Activated B cell treated with CpG ODN at 0.5 μM for 24 hours (primary cell): ENCODE results near the gene RNF130. TPM values are rescaled to one million over a fixed set of nuclear protein-coding genes. Genes with fewer than 3 reads are reported as not detected.

ENCODE experiments used
- ATAC-seq: fragments of 200-7000 bp; cut with Tn5 transposase; one replicate; pipeline ENCODE4 v1.10.0; 2021; ENCODE audit warnings: low read depth, mild to moderate bottlenecking, moderate library complexity
- CTCF ChIA-PET: fragments of 350-600 bp; sonication (Branson Sonifier 250); formaldehyde crosslinking; loops from one replicate; lab custom pipeline; 2021; ENCODE audit warnings: antibody characterized with exemption; lab: Charles Lee
- POLR2A ChIA-PET: fragments of 350-600 bp; sonication (Branson Sonifier 250); formaldehyde crosslinking; loops from one replicate; lab custom pipeline; 2021; ENCODE audit warnings: antibody characterized with exemption; lab: Charles Lee
- DNase-seq: peaks from one replicate; pipeline ENCODE4 v3.0.0; 2022
- H3K27ac Mint-ChIP-seq: one replicate; pipeline ENCODE4 v1.8.0; 2020; ENCODE audit warnings: mixed read lengths
- H3K27me3 Mint-ChIP-seq: one replicate; pipeline ENCODE4 v1.8.0; 2021; ENCODE audit warnings: mixed read lengths
- H3K36me3 Mint-ChIP-seq: one replicate; pipeline ENCODE4 v1.8.0; 2021; ENCODE audit warnings: low read depth, mixed read lengths
- H3K4me1 Mint-ChIP-seq: one replicate; pipeline ENCODE4 v1.8.0; 2021; ENCODE audit warnings: mixed read lengths
- H3K4me3 Mint-ChIP-seq: one replicate; pipeline ENCODE4 v1.8.0; 2020; ENCODE audit warnings: mild to moderate bottlenecking, mixed read lengths
- H3K9me3 Mint-ChIP-seq: one replicate; pipeline ENCODE4 v1.8.0; 2020; ENCODE audit warnings: mixed read lengths
- CTCF ChIP-seq: fragments of 200-600 bp; IDR thresholded peaks from one replicate; pipeline ENCODE4 v1.8.0; 2022; ENCODE audit warnings: antibody characterized with exemption, mild to moderate bottlenecking
- intact Hi-C: fragments of 100-400 bp; cut with micrococcal nuclease; formaldehyde crosslinking; loops from one replicate; pipeline ENCODE4 v1.15.1; 2024
- total RNA-seq: library from RNA; stranded (reverse); gene quantifications from 2 replicates; pipeline ENCODE4 v1.2.3, GENCODE V29; 2022

Gene RNF130
- total RNA-seq, 1 donor from 2014 or later = 18.5 TPM

GRCh38 chr5:179913461-179913860 is 158.1 kb downstream of the RNF130 start:
- Mint-ChIP-seq H3K27ac (no peak overlapping the region), H3K4me1 (peaks cover 22% of the 10 kb centered on the region), H3K36me3 (no peaks in the 10 kb centered on the region), H3K9me3 (no peaks in the 10 kb centered on the region), H3K27me3 (no peaks in the 10 kb centered on the region), H3K4me3 (no peak overlapping the region)
- ATAC-seq = no peak
- intact Hi-C loops = no loop called here
- no peak for TF ChIP-seq CTCF
- DNase-seq = no peak
- ChIA-PET CTCF (interaction anchor here (1.2 kb wide), 1 partner anchor 111 kb away, joined by 4 read pairs; no protein-coding TSS in a partner anchor), POLR2A (interaction anchor here (1.3 kb wide), 1 partner anchor 57 kb away, joined by 4 read pairs; no protein-coding TSS in a partner anchor)

- no peak for ATAC-seq
These were observed 158.6 kb downstream of the RNF130 start for GRCh38 chr5:179912951-179913350.

GRCh38 chr5:179912386-179912785 is 159.2 kb downstream of the RNF130 start:
- Mint-ChIP-seq H3K27ac (no peak overlapping the region), H3K4me3 (no peak overlapping the region)

More at GRCh38 chr5:179912951-179913350, 158.6 kb downstream of the RNF130 start:
- DNase-seq = no peak
- Mint-ChIP-seq H3K36me3 (no peaks in the 10 kb centered on the region), H3K9me3 (no peaks in the 10 kb centered on the region), H3K4me1 (peaks cover 25% of the 10 kb centered on the region), H3K27ac (no peak overlapping the region), H3K4me3 (no peak overlapping the region), H3K27me3 (no peaks in the 10 kb centered on the region)
- CTCF ChIA-PET = no interaction called here
- intact Hi-C loops = no loop called here
- POLR2A ChIA-PET = interaction anchor here (1.3 kb wide), 1 partner anchor 58 kb away, joined by 4 read pairs; no protein-coding TSS in a partner anchor
- no peak for TF ChIP-seq CTCF

GRCh38 chr5:179909224-179909623 is 162.3 kb downstream of the RNF130 start:
- intact Hi-C loops = loop anchor here (2.0 to 10.0 kb wide), 4 partner anchors 87 to 214 kb away; partner anchors contain the start of genes CANX, RNF130 and SQSTM1
- peak overlapping the region; percentile 48 for H3K4me3 Mint-ChIP-seq
- DNase-seq (no peak), ATAC-seq (no peak)
- peaks cover 5% of the 10 kb centered on the region for H3K36me3 Mint-ChIP-seq
- no peaks in the 10 kb centered on the region for H3K9me3 Mint-ChIP-seq
- ChIA-PET CTCF (interaction anchor here (2.0 kb wide), 1 partner anchor 66 kb away, joined by 11 read pairs; no protein-coding TSS in a partner anchor), POLR2A (interaction anchor here (1.2 kb wide), 1 partner anchor 104 kb away, joined by 3 read pairs; no protein-coding TSS in a partner anchor)
- H3K27me3 Mint-ChIP-seq = no peaks in the 10 kb centered on the region
- TF ChIP-seq CTCF = no peak
- H3K4me1 Mint-ChIP-seq = peaks cover 32% of the 10 kb centered on the region
- no peak overlapping the region for H3K27ac Mint-ChIP-seq

More at GRCh38 chr5:179912386-179912785, 159.2 kb downstream of the RNF130 start:
- intact Hi-C loops = no loop called here
- DNase-seq (no peak), ATAC-seq (no peak)
- no peaks in the 10 kb centered on the region for H3K36me3 Mint-ChIP-seq
- POLR2A ChIA-PET = interaction anchor here (0.6 kb wide), 1 partner anchor 95 kb away, joined by 4 read pairs; no protein-coding TSS in a partner anchor
- CTCF ChIA-PET = no interaction called here
- H3K9me3 Mint-ChIP-seq = no peaks in the 10 kb centered on the region
- TF ChIP-seq CTCF = no peak
- H3K27me3 Mint-ChIP-seq = no peaks in the 10 kb centered on the region
- peaks cover 25% of the 10 kb centered on the region for H3K4me1 Mint-ChIP-seq

GRCh38 chr5:179908528-179908927 is 163.0 kb downstream of the RNF130 start:
- CTCF ChIA-PET = interaction anchor here (0.7 to 2.0 kb wide), 7 partner anchors 10 to 146 kb away, joined by 3 to 11 read pairs (median 4); no protein-coding TSS in a partner anchor
- no peak for TF ChIP-seq CTCF
- intact Hi-C loops = loop anchor here (1.0 to 10.0 kb wide), 6 partner anchors 67 to 214 kb away; partner anchors contain the start of genes CANX, RNF130 and SQSTM1
- POLR2A ChIA-PET = interaction anchor here (0.9 to 1.0 kb wide), 2 partner anchors 63 to 67 kb away, joined by 5 to 6 read pairs; no protein-coding TSS in a partner anchor
- H3K4me1 Mint-ChIP-seq = peaks cover 29% of the 10 kb centered on the region
- peak overlapping the region; percentile 87 for H3K4me3 Mint-ChIP-seq
- DNase-seq (no peak), ATAC-seq (no peak)
- peak overlapping the region; percentile 79 for H3K27ac Mint-ChIP-seq
- peaks cover 8% of the 10 kb centered on the region for H3K36me3 Mint-ChIP-seq
- H3K9me3 Mint-ChIP-seq = no peaks in the 10 kb centered on the region
- H3K27me3 Mint-ChIP-seq = no peaks in the 10 kb centered on the region
